Measurements from ENCODE around the gene C1orf167.
A peak's percentile ranks its signal among the peaks of the same experiment; 100 is the strongest.
"Not testable (repeated sequence)": the region's sequence is repeated elsewhere in the genome, so short reads cannot be mapped to it uniquely, and the experiment has no call there.

The C1orf167 gene

GRCh38 chr1:11802973-11803885 is 41.2 kb downstream of the C1orf167 start:
- no peaks in the 10 kb centered on the region for H3K9me3 ChIP-seq (ENCODE audit: severe bottlenecking)
- no peak for TF ChIP-seq CTCF (IDR thresholded peaks at IDR 0.05; ENCODE audit: poor library complexity, severe bottlenecking)
- H3K4me1 ChIP-seq (ENCODE audit: insufficient read depth, poor library complexity, severe bottlenecking), result peaks cover 17% of the 10 kb centered on the region
- ATAC-seq (ENCODE audit: low read depth) (peak; percentile 66), DNase-seq (ENCODE audit: low spot score) (peak; percentile 96)
- peak overlapping the region; percentile 34 for H3K4me3 ChIP-seq (ENCODE audit: severe bottlenecking)
- H3K27me3 ChIP-seq (ENCODE audit: insufficient read depth, poor library complexity, severe bottlenecking), result no peaks in the 10 kb centered on the region
- peak overlapping the region; percentile 94 for H3K27ac ChIP-seq (ENCODE audit: poor library complexity, severe bottlenecking)
- peaks cover 33% of the 10 kb centered on the region for H3K36me3 ChIP-seq (ENCODE audit: low read depth)

- not testable (repeated sequence) for DNase-seq (ENCODE audit: low spot score); H3K9me3 ChIP-seq (ENCODE audit: severe bottlenecking); H3K27me3 ChIP-seq (ENCODE audit: insufficient read depth, poor library complexity, severe bottlenecking); ATAC-seq (ENCODE audit: low read depth)
- H3K27ac ChIP-seq (ENCODE audit: poor library complexity, severe bottlenecking), result peak overlapping the region; percentile 94
- H3K4me3 ChIP-seq (ENCODE audit: severe bottlenecking), result peak overlapping the region; percentile 34
- peaks cover 17% of the 10 kb centered on the region for H3K4me1 ChIP-seq (ENCODE audit: insufficient read depth, poor library complexity, severe bottlenecking)
- peaks cover 40% of the 10 kb centered on the region for H3K36me3 ChIP-seq (ENCODE audit: low read depth)
These were observed 42.1 kb downstream of the C1orf167 start for GRCh38 chr1:11803924-11804665.

- Histone ChIP-seq H3K36me3 (ENCODE audit: low read depth) (peaks cover 44% of the 10 kb centered on the region), H3K4me1 (ENCODE audit: insufficient read depth, poor library complexity, severe bottlenecking) (peaks cover 17% of the 10 kb centered on the region), H3K27me3 (ENCODE audit: insufficient read depth, poor library complexity, severe bottlenecking) (no peaks in the 10 kb centered on the region), H3K9me3 (ENCODE audit: severe bottlenecking) (no peaks in the 10 kb centered on the region), H3K4me3 (ENCODE audit: severe bottlenecking) (peak overlapping the region; percentile 83), H3K27ac (ENCODE audit: poor library complexity, severe bottlenecking) (peak overlapping the region; percentile 94)
- DNase-seq (ENCODE audit: low spot score), result no peak
- no peak for TF ChIP-seq CTCF (IDR thresholded peaks at IDR 0.05; ENCODE audit: poor library complexity, severe bottlenecking)
- no peak for ATAC-seq (ENCODE audit: low read depth)
These were observed 42.9 kb downstream of the C1orf167 start for GRCh38 chr1:11804666-11805421.

GRCh38 chr1:11805422-11806306 is 43.7 kb downstream of the C1orf167 start, which contains the start of the genes CLCN6 and MTHFR:
CLCN6 (plus strand) TSS chr1:11806191; CDS start chr1:11806263, 72 bp downstream.
MTHFR (minus strand) TSS chr1:11805964; CDS start chr1:11803116, 2,848 bp downstream.
- ATAC-seq (ENCODE audit: low read depth), result peak; percentile 78
- Histone ChIP-seq H3K4me3 (ENCODE audit: severe bottlenecking) (peak within 1 kb of the TSS; percentile 83), H3K27ac (ENCODE audit: poor library complexity, severe bottlenecking) (peak within 1 kb of the TSS; percentile 94)

More at GRCh38 chr1:11805422-11806306, 43.7 kb downstream of the C1orf167 start, which contains the start of the genes CLCN6 and MTHFR:
- DNase-seq (ENCODE audit: low spot score), result peak; percentile 99
- no peaks in the 10 kb centered on the region for H3K9me3 ChIP-seq (ENCODE audit: severe bottlenecking)
- H3K4me1 ChIP-seq (ENCODE audit: insufficient read depth, poor library complexity, severe bottlenecking), result peaks cover 17% of the 10 kb centered on the region
- no peak for TF ChIP-seq CTCF (IDR thresholded peaks at IDR 0.05; ENCODE audit: poor library complexity, severe bottlenecking)
- peaks cover 44% of the 10 kb centered on the region for H3K36me3 ChIP-seq (ENCODE audit: low read depth)
- no peaks in the 10 kb centered on the region for H3K27me3 ChIP-seq (ENCODE audit: insufficient read depth, poor library complexity, severe bottlenecking)
